HG03103 (cell line): Measurements from ENCODE around the gene RHOV.

Experiments used
- ATAC-seq: cut with Tn5 transposase; IDR thresholded peaks from one replicate; pipeline ENCODE4 v1.9.1; 2021; ENCODE audit warnings: low read depth; ENCODE audit not compliant: unreplicated experiment

Gene RHOV

GRCh38 chr15:40906091-40906990, 32.3 kb upstream of the RHOV start:
- ATAC-seq, result peak; percentile 65

DNA sequence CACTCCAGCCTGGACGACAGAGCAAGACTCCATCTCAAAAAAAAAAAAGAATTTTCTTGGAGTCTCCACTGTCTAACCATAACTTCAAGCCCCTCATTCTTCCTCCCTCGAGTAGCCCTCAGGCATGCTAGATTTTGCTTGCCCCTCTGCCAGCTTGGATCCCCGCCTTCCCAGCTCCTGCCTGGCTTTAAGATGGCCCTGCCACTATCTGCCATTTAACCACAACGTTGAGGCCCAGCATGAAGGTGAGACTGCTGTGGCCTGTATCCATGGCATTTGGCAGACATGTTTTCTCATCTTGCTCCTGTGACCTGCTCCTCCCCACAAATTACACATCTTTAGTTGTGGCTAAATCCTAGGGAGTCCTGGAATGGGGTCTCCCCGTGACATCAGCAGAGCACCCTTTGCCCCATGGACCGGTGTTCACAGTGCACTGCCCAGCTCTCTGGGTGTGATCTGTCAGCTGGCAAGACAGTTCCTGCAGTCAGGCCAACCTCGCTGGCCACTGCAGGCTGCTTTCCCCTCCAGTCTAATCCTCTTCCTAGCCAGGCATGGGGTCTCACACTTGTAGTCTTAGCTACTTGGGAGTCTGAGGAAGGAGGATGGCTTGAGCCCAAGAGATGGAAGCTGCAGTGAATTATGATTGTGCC, 30.6 kb upstream of the RHOV start:
- ATAC-seq, result no peak

GRCh38 chr15:40902605-40903561, 28.8 kb upstream of the RHOV start:
- ATAC-seq, result no peak

DNA sequence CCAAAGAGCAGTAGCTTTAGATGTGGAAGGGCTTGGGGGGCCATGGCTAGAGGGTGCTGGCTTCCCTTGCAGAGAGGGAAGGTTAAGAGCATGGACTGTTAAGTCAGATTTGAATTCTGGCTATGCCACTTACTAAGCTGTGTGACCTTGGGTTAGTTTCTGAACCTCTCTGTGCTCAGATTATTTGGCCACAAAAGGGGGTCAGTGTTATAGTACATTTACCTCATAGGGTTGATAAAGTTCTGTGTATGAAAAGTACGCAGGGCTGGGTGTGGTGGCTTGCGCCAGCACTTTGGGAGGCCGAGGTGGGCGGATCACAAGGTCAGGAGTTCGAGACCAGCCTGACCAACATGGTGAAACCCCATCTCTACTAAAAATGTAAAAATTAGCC, 27.0 kb upstream of the RHOV start:
- no peak for ATAC-seq

GRCh38 chr15:40900256-40901052, 26.4 kb upstream of the RHOV start:
- ATAC-seq, result no peak

- no peak for ATAC-seq
Measured at GRCh38 chr15:40899536-40900207, 25.6 kb upstream of the RHOV start.

GRCh38 chr15:40894681-40895448, 20.8 kb upstream of the RHOV start:
- no peak for ATAC-seq

DNA sequence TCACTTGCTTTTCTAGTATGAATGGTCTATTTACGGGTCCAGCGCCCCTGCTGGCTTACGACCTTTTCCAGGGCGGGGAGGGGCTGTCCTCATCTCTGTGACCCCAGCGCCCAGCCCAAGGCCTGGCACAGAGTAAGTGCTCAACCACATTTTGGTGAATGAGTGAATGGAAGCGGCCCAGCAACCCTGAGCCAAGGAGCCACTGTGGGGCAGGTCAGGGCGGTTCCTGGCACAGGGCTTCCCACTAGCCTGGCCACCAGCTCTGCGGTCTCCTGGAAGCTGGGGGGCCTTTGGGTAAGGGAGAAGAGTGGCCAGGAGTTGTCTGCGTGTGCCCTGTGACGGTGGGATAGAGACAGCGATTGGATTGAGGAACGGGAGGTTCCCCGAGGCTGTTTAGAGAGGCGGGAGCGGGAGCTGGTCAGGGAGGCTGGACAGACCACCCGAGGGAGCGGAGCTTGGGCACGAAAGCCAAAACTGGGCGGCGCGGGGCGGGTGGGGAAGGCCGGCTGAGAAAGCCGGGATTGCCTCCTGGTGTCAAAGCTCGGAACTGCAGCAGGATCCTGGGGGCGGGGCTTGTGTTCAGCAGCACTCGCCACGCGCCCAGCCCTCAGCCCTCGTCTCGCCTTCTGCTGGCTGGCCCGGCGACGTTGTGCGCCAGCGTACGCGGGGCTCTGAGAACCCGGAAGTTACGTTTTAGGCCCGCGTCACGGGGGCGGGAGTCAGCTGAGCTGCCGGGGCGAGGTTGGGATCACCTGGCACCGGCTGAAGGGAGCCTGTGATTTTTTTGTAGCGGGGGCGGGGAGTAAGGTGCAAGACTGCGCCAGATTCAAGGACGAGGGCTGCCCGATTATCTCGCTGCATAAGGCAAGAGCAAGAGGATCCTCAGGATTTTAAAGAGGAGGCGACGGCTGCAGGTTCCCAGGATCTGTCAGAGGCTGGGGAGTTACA, 20.0 kb upstream of the RHOV start, which contains the start of gene VPS18:
Gene VPS18, plus strand, starts transcription at position 718 of the 948 bp plus-strand sequence. CDS start 319 bp downstream, outside the sequence.
- ATAC-seq, result peak; percentile 91

GRCh38 chr15:40893019-40893670, 19.1 kb upstream of the RHOV start:
- ATAC-seq, result no peak

- ATAC-seq, result no peak
Measured at GRCh38 chr15:40892447-40893012, 18.5 kb upstream of the RHOV start.

DNA sequence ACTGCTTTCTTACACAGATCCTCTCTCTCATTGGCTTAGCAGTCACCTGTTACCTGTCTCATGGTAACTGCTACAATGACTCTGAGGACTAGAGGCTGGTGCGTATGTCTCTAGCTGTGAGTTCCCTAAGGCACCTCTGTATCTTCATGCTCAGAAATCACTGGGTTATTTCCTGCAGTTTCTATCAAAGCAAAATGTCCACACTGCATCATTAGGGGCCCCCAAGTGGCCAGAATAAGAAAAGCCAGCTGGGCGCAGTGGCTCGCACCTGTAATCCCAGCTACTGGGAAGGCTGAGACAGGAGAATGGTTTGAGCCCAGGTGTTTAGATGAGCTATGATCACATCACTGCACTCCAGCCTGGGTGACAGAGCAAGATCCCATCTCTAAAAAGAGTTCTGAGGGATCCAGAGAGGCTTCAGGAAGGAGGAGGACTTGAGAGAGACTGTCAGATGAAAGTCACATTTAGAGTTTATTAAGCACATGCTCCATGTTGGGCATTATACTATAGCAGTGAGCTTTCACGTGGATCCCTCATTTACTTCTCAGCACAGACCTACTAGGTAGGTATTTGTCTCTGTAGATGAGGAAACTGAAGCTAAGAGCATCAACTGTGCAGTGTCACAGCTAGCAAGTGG, 17.9 kb upstream of the RHOV start:
- ATAC-seq, result no peak

- no peak for ATAC-seq
Measured at GRCh38 chr15:40891138-40891537, 17.1 kb upstream of the RHOV start.

DNA sequence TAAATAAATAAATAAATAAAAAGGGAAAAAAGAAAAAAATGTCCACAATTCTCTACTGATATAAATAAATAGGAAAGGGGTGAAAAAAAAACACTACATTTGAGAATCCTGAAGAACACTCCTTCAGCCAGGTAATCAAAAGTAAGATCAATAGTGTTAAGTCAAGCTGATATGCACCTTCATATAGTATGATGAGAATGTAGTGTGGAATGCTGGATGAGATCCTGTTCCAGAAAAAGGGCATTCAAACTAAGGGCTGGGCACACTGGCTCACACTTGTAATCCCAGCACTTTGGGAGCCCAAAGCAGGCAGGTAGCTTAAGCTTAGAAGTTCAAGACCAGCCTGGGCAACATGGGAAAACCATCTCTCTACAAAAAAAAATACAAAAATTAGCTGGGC, 15.1 kb upstream of the RHOV start:
- ATAC-seq, result no peak

- no peak for ATAC-seq
Measured at GRCh38 chr15:40886586-40886985, 12.6 kb upstream of the RHOV start.

DNA sequence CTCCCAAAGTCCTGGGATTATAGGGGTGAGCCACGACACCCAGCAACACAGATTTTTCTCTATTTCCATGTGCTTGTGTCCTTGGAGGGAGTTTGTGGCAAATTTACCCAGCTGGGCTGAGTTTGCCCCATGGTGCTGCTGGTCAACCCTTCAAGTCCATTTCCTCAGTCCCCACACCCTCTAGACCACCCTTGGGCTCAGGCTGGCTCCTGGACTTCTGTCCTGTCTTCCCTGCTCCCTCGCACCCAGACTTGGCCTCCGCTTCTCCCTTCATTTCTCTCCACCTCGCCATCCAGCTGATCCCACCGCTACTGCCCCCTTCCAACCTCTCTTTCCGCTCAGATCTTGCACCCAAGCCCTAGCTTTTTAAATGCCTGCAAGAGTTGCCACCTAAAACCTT, 7.3 kb upstream of the RHOV start:
- ATAC-seq, result no peak

DNA sequence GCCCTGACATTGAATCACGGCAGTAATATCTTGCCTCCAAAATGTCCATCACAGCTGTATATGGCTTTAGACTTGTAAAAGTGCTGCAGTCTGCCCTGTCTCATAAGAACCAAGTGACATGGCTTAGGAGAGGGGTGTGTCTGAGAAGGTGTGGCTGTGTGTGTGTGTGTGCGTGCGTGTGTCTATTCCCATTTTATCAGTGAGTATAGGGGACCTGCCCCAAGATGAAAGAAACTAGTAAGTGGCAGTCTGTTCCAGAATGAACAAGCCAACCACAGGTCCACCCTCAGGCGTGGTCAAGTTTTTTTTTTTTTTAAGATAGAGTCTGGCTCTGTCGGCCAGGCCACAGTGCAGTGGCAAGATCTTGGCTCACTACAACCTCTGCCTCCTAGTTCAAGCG, 5.6 kb upstream of the RHOV start:
- ATAC-seq, result no peak
